Stimulated activated effector memory CD8-positive, alpha-beta T cell treated with anti-CD3 and anti-CD28 coated beads, Interleukin-12 subunit alpha, Interleukin-12 subunit beta, amount 100 ng/mL, for 72 hours (primary cell): ENCODE results near the gene ATP5PO.
"Not testable (repeated sequence)": the region's sequence is repeated elsewhere in the genome, so short reads cannot be mapped to it uniquely, and the experiment has no call there.

Experiments used
- ATAC-seq: fragments of 150-1000 bp; cut with Tn5 transposase; 2 replicates; pipeline ENCODE4 v1.10.0; 2021
- DNase-seq, 2 donors: peaks; one replicate each; pipeline ENCODE4 v3.0.0; 2021 to 2022; ENCODE audit warnings: low spot score in 2 of 2
- H3K27ac Mint-ChIP-seq: one replicate; pipeline ENCODE4 v1.8.0; 2022; ENCODE audit warnings: mild to moderate bottlenecking, mixed read lengths
- H3K36me3 Mint-ChIP-seq: one replicate; pipeline ENCODE4 v1.8.0; 2022; ENCODE audit warnings: mild to moderate bottlenecking, mixed read lengths
- H3K4me1 Mint-ChIP-seq: one replicate; pipeline ENCODE4 v1.8.0; 2022; ENCODE audit warnings: mixed read lengths
- H3K4me3 Mint-ChIP-seq: one replicate; pipeline ENCODE4 v1.8.0; 2022; ENCODE audit warnings: mild to moderate bottlenecking, mixed read lengths
- H3K9me3 Mint-ChIP-seq: one replicate; pipeline ENCODE4 v1.8.0; 2022; ENCODE audit warnings: mixed read lengths

Gene ATP5PO

DNA sequence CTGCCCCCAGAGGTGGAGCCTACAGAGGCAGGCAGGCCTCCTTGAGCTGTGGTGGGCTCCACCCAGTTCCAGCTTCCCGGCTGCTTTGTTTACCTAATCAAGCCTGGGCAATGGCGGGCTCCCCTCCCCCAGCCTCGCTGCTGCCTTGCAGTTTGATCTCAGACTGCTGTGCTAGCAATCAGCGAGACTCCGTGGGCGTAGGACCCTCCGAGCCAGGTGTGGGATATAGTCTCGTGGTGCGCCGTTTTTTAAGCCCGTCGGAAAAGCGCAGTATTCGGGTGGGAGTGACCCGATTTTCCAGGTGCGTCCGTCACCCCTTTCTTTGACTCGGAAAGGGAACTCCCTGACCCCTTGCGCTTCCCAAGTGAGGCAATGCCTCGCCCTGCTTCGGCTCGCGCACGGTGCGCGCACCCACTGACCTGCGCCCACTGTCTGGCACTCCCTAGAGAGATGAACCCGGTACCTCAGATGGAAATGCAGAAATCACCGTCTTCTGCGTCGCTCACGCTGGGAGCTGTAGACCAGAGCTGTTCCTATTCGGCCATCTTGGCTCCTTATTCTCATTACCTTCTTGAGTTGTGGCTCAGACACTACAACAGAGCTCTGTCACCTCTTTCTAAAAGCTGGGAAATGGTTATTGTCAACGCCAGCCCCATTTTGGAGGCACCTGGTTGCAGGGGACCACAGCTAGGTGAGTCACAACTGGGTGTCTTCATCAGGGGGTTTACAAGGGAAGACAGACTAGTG lies 15.6 kb upstream of the ATP5PO start:
- peak overlapping the region; percentile 96 for H3K27ac Mint-ChIP-seq
- DNase-seq (peak in 1 of 2 donors; percentile 82), ATAC-seq (peak; percentile 99)
- H3K36me3 Mint-ChIP-seq: peaks cover 40% of the 10 kb centered on the region
- peaks cover 23% of the 10 kb centered on the region for H3K4me1 Mint-ChIP-seq
- not testable (repeated sequence) for H3K9me3 Mint-ChIP-seq
- H3K4me3 Mint-ChIP-seq: peak overlapping the region; percentile 83

DNA sequence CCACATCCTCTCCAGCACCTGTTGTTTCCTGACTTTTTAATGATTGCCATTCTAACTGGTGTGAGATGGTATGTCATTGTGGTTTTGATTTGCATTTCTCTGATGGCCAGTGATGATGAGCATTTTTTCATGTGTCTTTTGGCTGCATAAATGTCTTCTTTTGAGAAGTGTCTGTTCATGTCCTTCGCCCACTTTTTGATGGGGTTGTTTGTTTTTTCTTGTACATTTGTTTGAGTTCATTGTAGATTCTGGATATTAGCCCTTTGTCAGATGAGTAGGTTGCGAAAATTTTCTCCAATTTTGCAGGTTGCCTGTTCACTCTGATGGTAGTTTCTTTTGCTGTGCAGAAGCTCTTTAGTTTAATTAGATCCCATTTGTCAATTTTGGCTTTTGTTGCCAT lies 10.6 kb upstream of the ATP5PO start:
- not testable (repeated sequence) for H3K9me3 Mint-ChIP-seq, ATAC-seq, H3K4me1 Mint-ChIP-seq, H3K4me3 Mint-ChIP-seq, DNase-seq, H3K36me3 Mint-ChIP-seq, H3K27ac Mint-ChIP-seq

DNA sequence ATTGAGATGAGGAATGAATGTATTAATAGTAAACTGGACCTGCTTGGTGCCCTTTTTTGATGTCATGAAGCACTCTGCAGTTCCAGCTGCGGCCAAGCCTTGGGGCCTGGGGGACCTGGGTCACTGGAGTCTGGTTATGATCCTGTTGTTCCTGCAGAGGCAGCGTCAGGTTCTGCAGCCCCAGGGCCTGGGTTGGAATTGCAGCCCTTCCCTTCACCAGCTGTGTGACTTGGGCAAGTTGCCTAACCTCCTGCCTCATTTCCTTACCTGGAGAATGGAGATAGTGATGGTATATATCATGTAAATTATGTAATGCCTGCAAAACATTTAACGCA lies 9.1 kb upstream of the ATP5PO start:
- DNase-seq: no peak
- H3K36me3 Mint-ChIP-seq: no peaks in the 10 kb centered on the region
- ATAC-seq: no peak
- H3K27ac Mint-ChIP-seq: no peak overlapping the region
- H3K4me1 Mint-ChIP-seq: peaks cover 12% of the 10 kb centered on the region
- H3K9me3 Mint-ChIP-seq: no peaks in the 10 kb centered on the region
- H3K4me3 Mint-ChIP-seq: no peak overlapping the region

DNA sequence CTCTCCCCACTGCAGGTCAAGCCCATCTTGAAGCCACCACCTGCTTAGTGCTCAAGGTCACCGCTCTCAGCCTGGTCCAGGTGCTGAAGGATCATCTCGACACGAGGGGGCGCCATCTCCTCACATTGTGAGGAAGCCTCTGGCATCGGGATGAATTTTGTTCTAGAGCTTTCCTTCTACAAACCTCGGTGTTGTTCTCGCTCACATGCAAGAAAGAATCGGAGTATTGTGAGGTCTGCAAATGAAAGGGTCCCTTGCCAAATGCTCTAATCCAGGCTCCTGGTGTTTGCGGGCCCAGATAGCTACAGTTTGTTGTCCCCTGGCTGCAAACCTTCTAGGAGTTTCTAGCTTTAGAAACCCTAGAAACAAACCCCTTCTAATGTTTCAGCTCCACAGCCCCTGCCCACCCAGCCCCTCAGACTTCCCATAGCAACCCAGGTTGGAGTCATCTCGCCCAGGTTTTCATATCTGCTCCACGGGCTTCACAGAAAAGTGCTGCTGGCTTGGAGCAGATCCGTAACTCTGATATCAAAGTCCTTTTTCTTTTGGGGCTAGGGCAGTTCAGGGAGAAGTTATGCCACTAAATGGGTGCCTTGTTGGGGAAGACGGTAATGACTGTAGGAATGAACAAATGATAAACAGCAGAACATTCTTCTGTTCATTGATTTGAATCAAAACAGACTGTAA lies 8.6 kb upstream of the ATP5PO start:
- no peak overlapping the region for H3K4me3 Mint-ChIP-seq
- no peak overlapping the region for H3K27ac Mint-ChIP-seq
- DNase-seq: peak; percentile 88 to 95
- H3K9me3 Mint-ChIP-seq: no peaks in the 10 kb centered on the region
- peak; percentile 96 for ATAC-seq
- H3K4me1 Mint-ChIP-seq: peaks cover 12% of the 10 kb centered on the region
- no peaks in the 10 kb centered on the region for H3K36me3 Mint-ChIP-seq

DNA sequence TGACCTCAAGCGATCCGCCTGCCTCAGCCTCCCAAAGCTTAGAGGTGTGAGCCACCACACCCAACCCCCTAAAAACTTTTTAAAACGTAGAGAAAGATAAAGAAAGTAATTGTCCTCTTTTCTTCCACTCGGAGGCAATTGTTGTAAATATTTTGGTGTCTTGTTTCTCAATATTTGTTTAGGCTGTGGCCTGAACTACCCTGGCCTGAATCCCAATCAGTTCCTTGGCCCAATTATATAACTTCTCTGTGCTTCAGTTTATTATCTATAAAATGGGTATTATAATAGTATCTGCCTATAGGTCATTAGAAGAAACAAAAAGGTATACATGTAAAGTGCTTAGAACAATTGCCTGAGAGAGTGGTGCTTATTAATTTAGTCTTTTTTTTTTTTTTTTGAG lies 1.8 kb upstream of the ATP5PO start:
- H3K36me3 Mint-ChIP-seq: peaks cover 38% of the 10 kb centered on the region
- H3K4me1 Mint-ChIP-seq: peaks cover 40% of the 10 kb centered on the region
- H3K27ac Mint-ChIP-seq: no peak overlapping the region
- DNase-seq (no peak), ATAC-seq (no peak)
- no peak overlapping the region for H3K4me3 Mint-ChIP-seq
- no peaks in the 10 kb centered on the region for H3K9me3 Mint-ChIP-seq

DNA sequence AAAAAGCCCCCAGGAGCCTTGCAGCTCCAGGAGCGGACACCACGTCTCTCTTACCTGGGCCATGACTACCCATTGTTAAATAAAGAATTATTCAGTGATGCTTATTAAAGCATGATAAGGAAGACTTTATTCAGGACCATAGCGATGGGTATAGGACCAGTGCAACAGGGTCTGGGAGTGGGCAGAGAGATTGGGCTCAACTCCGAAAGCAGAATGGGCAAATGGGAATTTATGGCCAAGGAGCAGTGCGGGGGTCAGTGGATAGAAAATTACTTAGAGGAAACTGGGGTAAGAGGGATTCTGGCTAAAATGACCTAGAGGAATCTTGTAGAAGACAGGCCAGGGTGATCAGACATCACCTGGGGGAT lies 580 bp upstream of the ATP5PO start:
- DNase-seq: no peak
- peaks cover 40% of the 10 kb centered on the region for H3K4me1 Mint-ChIP-seq
- peaks cover 49% of the 10 kb centered on the region for H3K36me3 Mint-ChIP-seq
- peak overlapping the region; percentile 99 for H3K27ac Mint-ChIP-seq
- H3K9me3 Mint-ChIP-seq: no peaks in the 10 kb centered on the region
- no peak for ATAC-seq
- peak overlapping the region; percentile 99 for H3K4me3 Mint-ChIP-seq

DNA sequence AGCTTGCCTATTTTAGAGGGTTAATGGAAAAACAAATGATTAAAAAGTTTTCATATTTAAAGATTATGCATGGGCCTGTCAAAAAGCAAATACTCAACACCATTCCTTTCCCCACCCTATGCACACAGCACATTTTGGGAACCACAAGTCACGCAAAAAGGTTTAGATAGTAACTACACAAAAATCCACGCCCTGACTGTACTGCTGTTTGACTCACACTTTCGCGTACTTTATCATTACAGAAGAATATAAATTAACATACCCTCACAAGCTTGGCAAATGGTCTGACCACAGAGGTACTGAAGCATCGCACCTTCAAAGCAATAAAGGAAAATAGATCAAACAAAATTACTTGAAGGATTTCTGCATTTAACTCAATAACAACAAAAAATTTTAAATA lies 1.4 kb downstream of the ATP5PO start:
- DNase-seq (no peak), ATAC-seq (no peak)
- Mint-ChIP-seq H3K4me1 (peaks cover 44% of the 10 kb centered on the region), H3K36me3 (peaks cover 69% of the 10 kb centered on the region), H3K27ac (peak overlapping the region; percentile 99), H3K9me3 (no peaks in the 10 kb centered on the region), H3K4me3 (peak overlapping the region; percentile 99)

DNA sequence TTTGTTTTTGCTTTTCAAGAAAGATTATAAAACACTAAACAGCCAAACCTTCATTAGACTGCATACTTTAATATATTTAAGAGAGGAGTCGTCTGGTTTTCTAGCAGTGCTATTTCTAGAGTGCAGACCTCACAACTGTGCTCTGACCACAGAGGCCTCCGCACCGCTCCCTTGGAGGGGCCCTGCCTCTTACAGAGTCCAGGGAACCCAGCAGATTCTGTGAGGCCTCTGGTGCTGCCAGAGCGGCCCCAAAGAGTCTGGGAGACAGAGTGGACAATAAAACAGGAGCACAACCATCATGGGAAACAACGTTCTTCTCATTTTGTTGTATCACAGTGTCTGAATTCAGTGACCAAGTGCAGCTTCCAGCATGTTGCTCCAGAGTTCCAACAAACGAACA lies 5.8 kb downstream of the ATP5PO start:
- peaks cover 99% of the 10 kb centered on the region for H3K36me3 Mint-ChIP-seq
- H3K4me1 Mint-ChIP-seq: peaks cover 27% of the 10 kb centered on the region

DNA sequence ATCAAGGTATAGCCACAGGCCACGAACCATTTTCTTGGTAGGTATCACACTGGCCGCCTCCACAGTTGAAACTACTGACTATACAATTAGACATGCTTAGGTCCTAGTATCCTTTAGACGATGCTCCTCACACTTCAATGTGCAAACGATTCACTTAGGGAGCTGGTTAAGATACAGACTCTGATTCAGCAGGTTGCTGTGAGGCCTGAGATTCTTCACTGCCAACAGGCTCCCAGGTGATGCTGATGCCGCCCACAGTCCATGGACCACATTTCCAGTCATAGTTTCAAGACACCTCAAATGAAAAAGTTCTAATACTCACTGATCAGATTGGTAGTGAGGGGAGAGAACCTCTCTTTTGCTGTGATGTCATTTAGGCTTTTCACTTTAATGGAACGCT lies 6.8 kb downstream of the ATP5PO start:
- H3K27ac Mint-ChIP-seq: no peak overlapping the region
- no peak for DNase-seq
- H3K36me3 Mint-ChIP-seq: peaks cover 99% of the 10 kb centered on the region
- H3K4me1 Mint-ChIP-seq: peaks cover 18% of the 10 kb centered on the region
- H3K4me3 Mint-ChIP-seq: no peak overlapping the region
- no peaks in the 10 kb centered on the region for H3K9me3 Mint-ChIP-seq
- peak; percentile 80 for ATAC-seq

More for the DNA sequence above, 5.8 kb downstream of the ATP5PO start:
- Mint-ChIP-seq H3K27ac (no peak overlapping the region), H3K9me3 (no peaks in the 10 kb centered on the region), H3K4me3 (no peak overlapping the region)
- DNase-seq (no peak), ATAC-seq (no peak)

DNA sequence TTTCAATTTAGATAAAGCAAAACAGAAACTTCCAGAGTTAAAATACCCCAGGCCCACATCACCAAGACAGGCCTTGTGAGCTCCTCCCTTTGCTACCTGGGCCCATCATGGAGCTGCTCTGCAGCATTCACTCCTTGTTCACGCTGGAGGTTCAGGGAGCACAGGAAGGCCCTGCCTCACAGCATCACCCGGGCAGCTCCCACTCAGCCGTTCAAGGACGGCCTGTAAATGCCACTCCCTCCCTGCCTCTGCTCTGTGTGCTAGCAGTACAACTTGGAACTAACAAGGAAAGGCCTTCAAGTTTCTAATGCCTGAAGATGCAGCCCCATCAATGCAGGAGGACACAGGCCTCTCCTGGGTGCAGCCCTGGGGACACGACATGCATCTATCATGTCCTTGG lies 11.6 kb downstream of the ATP5PO start:
- Mint-ChIP-seq H3K36me3 (peaks cover 80% of the 10 kb centered on the region), H3K4me1 (peaks cover 6% of the 10 kb centered on the region), H3K27ac (no peak overlapping the region), H3K9me3 (no peaks in the 10 kb centered on the region), H3K4me3 (no peak overlapping the region)
- ATAC-seq (no peak), DNase-seq (no peak)

DNA sequence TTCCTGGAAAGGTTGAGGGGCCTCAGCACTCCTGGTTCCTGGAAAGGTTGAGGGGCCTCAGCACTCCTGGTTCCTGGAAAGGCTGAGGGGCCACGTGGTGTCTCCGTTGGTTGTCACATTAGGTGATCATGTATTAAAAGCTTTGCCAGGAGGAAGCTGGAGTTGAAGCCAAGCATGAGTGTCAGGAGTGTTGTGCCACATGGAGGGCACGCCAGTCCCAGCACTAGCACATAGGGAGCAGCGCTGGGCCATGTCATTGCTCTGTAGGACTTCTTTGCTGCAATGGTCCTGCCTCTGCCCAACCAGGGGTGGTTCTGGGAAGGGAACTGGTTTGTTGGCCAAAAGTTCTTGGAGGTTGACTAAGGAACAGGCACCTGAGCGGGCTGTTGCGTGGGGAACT lies 13.3 kb downstream of the ATP5PO start:
- H3K36me3 Mint-ChIP-seq: peaks cover 63% of the 10 kb centered on the region
- no peak for DNase-seq
- no peak for ATAC-seq
- H3K4me3 Mint-ChIP-seq: no peak overlapping the region
- no peaks in the 10 kb centered on the region for H3K9me3 Mint-ChIP-seq
- no peak overlapping the region for H3K27ac Mint-ChIP-seq
- peaks cover 6% of the 10 kb centered on the region for H3K4me1 Mint-ChIP-seq

DNA sequence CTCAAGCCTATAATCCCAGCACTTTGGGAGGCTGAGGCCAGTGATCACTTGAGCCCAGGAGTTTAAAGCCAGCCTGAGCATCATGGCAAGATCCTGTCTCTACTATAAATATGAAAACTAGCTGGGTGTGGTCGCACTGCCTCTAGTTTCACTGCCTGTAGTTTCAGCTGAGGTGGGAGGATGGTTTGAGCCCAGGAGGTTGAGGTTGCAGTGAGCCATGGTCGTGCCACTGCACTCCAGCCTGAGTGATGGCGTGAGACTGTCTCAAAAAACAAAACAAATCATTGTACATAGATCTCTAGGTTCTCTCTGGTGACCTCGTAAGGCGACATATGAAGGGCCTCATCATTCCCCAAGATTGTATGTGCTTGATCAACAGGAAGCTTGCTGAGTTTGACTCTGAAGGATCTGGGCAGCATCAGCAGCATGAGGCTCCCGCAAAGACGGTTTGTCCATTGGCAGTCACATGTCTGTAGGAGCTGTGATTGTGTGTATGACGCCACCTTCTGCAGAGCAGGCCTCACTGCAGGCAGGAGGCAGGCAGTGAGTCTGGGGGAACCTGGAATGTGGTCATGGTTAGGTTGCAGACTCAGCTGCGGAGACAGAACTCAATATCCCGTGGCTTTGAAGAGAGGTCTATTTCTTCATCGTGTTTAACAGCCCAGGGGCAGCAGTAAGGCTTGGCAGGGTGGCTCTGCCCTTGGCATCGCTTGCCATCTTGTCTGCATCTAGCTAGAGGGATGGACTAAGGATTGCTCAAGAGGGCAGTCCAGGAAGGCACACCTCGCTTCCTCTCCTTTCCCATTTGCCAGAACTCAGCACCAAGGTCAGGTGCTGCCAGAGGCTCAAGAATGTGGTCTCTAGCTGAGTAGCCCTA lies 14.0 kb downstream of the ATP5PO start:
- Mint-ChIP-seq H3K27ac (no peak overlapping the region), H3K4me1 (peaks cover 6% of the 10 kb centered on the region), H3K4me3 (no peak overlapping the region), H3K36me3 (peaks cover 56% of the 10 kb centered on the region), H3K9me3 (no peaks in the 10 kb centered on the region)
- DNase-seq (no peak), ATAC-seq (peak; percentile 32)

DNA sequence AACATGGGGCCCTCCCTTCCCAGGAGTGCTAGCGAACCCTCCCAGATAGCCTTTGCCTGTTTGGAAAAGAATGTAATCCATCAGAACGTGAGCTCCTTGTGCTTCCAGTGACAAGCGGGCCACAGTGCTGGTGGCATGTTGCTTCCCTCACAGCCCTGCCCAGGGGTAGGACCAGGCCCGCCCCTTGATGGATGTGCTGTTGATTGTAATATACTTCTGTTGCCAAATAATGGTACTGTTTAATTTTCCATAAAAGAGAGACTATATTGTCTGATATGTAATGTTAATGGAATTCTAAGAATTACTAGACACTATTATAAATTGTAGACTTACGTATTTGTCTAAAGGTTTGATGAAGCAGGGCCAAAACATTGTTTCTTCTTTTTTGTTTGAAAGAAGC lies 16.4 kb downstream of the ATP5PO start:
- Mint-ChIP-seq H3K9me3 (no peaks in the 10 kb centered on the region), H3K27ac (no peak overlapping the region), H3K36me3 (peaks cover 32% of the 10 kb centered on the region), H3K4me3 (no peak overlapping the region), H3K4me1 (peaks cover 16% of the 10 kb centered on the region)
- ATAC-seq (no peak), DNase-seq (no peak)

DNA sequence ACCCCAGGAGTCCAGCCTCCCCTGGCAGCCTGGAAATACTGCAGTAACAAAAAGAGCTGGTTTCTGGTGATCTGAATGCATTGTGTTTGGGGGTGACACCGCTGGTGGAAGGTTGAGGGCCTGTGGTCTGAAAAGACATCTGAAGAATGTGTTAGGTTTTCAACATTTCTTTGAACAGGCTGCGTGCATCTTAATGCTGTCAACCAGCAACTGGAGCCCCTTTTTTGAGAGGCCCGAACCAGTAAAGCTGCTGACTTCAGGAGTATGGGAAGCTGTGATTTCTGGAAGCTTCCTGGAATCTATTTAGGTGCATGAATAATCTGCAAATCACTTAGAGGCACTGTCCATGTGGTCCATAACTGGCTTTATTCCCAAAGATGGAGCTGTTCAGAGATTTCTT lies 17.0 kb downstream of the ATP5PO start:
- H3K36me3 Mint-ChIP-seq: peaks cover 25% of the 10 kb centered on the region
- ATAC-seq (no peak), DNase-seq (no peak)
- H3K4me3 Mint-ChIP-seq: no peak overlapping the region
- no peak overlapping the region for H3K27ac Mint-ChIP-seq
- H3K4me1 Mint-ChIP-seq: peaks cover 16% of the 10 kb centered on the region
- H3K9me3 Mint-ChIP-seq: no peaks in the 10 kb centered on the region

DNA sequence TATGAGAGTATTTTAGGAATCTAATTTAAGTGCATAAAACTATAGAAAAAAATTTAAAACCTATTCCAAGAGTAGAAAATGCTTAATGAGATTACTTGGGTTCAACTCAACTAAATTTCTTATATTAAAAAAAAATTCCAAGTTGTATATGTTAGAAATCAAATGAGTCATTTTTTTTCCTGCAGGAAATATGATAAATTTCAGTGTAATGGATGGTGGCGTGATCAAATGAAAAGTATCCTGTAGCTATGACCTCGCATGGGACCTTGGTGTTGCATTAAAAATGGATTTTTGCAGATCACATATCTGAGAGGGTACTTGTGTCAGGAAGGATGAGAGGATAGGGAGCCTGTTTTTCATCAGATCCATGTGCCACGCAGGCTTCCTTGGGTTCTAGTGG lies 17.9 kb downstream of the ATP5PO start:
- Mint-ChIP-seq H3K36me3 (peaks cover 17% of the 10 kb centered on the region), H3K27ac (no peak overlapping the region), H3K4me1 (peaks cover 16% of the 10 kb centered on the region), H3K9me3 (no peaks in the 10 kb centered on the region), H3K4me3 (no peak overlapping the region)
- DNase-seq (no peak), ATAC-seq (no peak)
